Tibial nerve (tissue), 4 donors: ENCODE data around the gene PSENEN.

Source experiments
- CTCF ChIP-seq, 5 experiments: fragments of 200-600 bp in 3 of 5; fragments of 450-650 bp in 2 of 5; sonication (generic) in 3 of 5; IDR thresholded peaks; one replicate each; pipeline ENCODE4 v1.5.1; 2016 to 2019; ENCODE audit warnings: antibody characterized with exemption in 5 of 5, mild to moderate bottlenecking in 3 of 5, moderate library complexity in 2 of 5
- EP300 ChIP-seq, 2 donors: sonication (generic); formaldehyde crosslinking; IDR thresholded peaks; one replicate each; pipeline ENCODE4 v1.6.1; 2017; ENCODE audit warnings: antibody characterized with exemption in 2 of 2, mild to moderate bottlenecking in 1 of 2
- POLR2A ChIP-seq, 2 donors: fragments of 450-650 bp; IDR thresholded peaks; one replicate each; pipeline ENCODE4 v1.6.1; 2017; ENCODE audit warnings: antibody characterized with exemption in 2 of 2, mild to moderate bottlenecking in 2 of 2, moderate library complexity in 2 of 2

- TF ChIP-seq CTCF (IDR thresholded peaks at IDR 0.05) (no peak), POLR2A (IDR thresholded peaks at IDR 0.05) (no peak), EP300 (IDR thresholded peaks at IDR 0.05) (no peak)
These were observed 34.4 kb upstream of the PSENEN start for GRCh38 chr19:35710784-35711723.
